HCT116 (cell line): ENCODE results near the gene ARFGAP3. TPM values are rescaled to one million over a fixed set of nuclear protein-coding genes. Genes with fewer than 3 reads are reported as not detected.

ENCODE experiments used
- ATAC-seq: fragments of 200-7000 bp; cut with Tn5 transposase; 2 replicates; pipeline ENCODE4 v1.9.1; 2020; ENCODE audit warnings: mild to moderate bottlenecking, moderate library complexity
- BruUV-seq: library from RNA; stranded (reverse); fragments of 400-500 nt; replicated peaks from 2 replicates; lab custom pipeline; 2021; lab: Mats Ljungman, UMichigan
- CTCF ChIA-PET: fragments of 300-600 bp; sonication (Branson Sonifier 250); formaldehyde crosslinking; loops from one replicate; lab custom pipeline; 2021; ENCODE audit warnings: antibody characterized with exemption; lab: Charles Lee
- POLR2A ChIA-PET: fragments of 300-600, 350-600 bp; sonication (Branson Sonifier 250); formaldehyde crosslinking; loops from one replicate; lab custom pipeline; 2021; ENCODE audit warnings: antibody characterized with exemption; lab: Charles Lee
- RAD21 ChIA-PET, 2 experiments: fragments of 300-600 bp; sonication (Branson Sonifier 250); formaldehyde crosslinking; loops; one replicate each; lab custom pipeline; 2023; ENCODE audit warnings: low total read pairs in 2 of 2; ENCODE audit not compliant: uncharacterized antibody in 2 of 2, unreplicated experiment in 2 of 2, low non-redundant PET in 1 of 2; lab: Charles Lee
- DNase-seq: peaks from one replicate; pipeline ENCODE4 v3.0.0-alpha.2; 2010; ENCODE audit warnings: low read depth, low spot score
- H2AFZ ChIP-seq: fragments of 200-600 bp; shearing (Covaris generic), sonication (generic); 2 replicates; pipeline ENCODE4 v1.6.1; 2017; ENCODE audit warnings: low read depth, mixed run types, mixed read lengths, antibody characterized with exemption, low read length; ENCODE audit not compliant: poor library complexity, severe bottlenecking
- H3K27ac ChIP-seq: 2 replicates; pipeline ENCODE4 v1.5.1; 2012; ENCODE audit warnings: low read depth, low read length
- H3K27me3 ChIP-seq: fragments of 200-600 bp; sonication (generic); 2 replicates; pipeline ENCODE4 v1.6.1; 2016; ENCODE audit warnings: mixed run types, low read length, mixed read lengths; ENCODE audit not compliant: insufficient read depth
- H3K36me3 ChIP-seq, 2 experiments: fragments of 200-500 bp in 1 of 2; fragments of 200-600 bp in 1 of 2; sonication (Bioruptor generic) in 1 of 2; sonication (generic) in 1 of 2; 2 replicates each; pipeline versions ENCODE4 v1.5.1 to v1.6.1; 2014 to 2016; ENCODE audit warnings: low read length in 2 of 2, inconsistent platforms in 1 of 2, mixed read lengths in 1 of 2, mixed run types in 1 of 2; ENCODE audit not compliant: insufficient read depth in 2 of 2, control insufficient read depth in 1 of 2
- H3K4me1 ChIP-seq, 2 experiments: fragments of 200-600 bp in 1 of 2; sonication (generic) in 1 of 2; 2 replicates each; pipeline versions ENCODE4 v1.5.1 to v1.6.1; 2012 to 2017; ENCODE audit warnings: low read length in 2 of 2, inconsistent platforms in 1 of 2, mild to moderate bottlenecking in 1 of 2, mixed read lengths in 1 of 2, mixed run types in 1 of 2, moderate library complexity in 1 of 2; ENCODE audit not compliant: insufficient read depth in 2 of 2, control insufficient read depth in 1 of 2
- H3K4me2 ChIP-seq: fragments of 200-600 bp; sonication (generic); 2 replicates; pipeline ENCODE4 v1.6.1; 2017; ENCODE audit warnings: mixed run types, low read length, mixed read lengths
- H3K4me3 ChIP-seq, 2 experiments: fragments of 200-600 bp in 1 of 2; sonication (generic) in 1 of 2; replicated peaks in 1 of 2; 2 replicates each; pipeline ENCODE4 v1.5.1; 2011 to 2016; ENCODE audit warnings: low read length in 2 of 2, control low read depth in 1 of 2, low read depth in 1 of 2, mild to moderate bottlenecking in 1 of 2, mixed read lengths in 1 of 2, mixed run types in 1 of 2
- H3K79me2 ChIP-seq: fragments of 200-600 bp; sonication (generic); 2 replicates; pipeline ENCODE4 v1.6.1; 2017; ENCODE audit warnings: mild to moderate bottlenecking, mixed run types, low read length, moderate library complexity, mixed read lengths; ENCODE audit not compliant: insufficient read depth
- H3K9ac ChIP-seq: fragments of 200-600 bp; sonication (generic); 2 replicates; pipeline ENCODE4 v1.6.1; 2016; ENCODE audit warnings: low read length, mixed read lengths
- H3K9me2 ChIP-seq: fragments of 200-600 bp; sonication (generic), shearing (Covaris generic); 2 replicates; pipeline ENCODE4 v1.6.1; 2017; ENCODE audit warnings: mixed run types, mild to moderate bottlenecking, moderate library complexity; ENCODE audit not compliant: insufficient read depth
- H3K9me3 ChIP-seq, 2 experiments: fragments of 200-500 bp in 1 of 2; fragments of 200-600 bp in 1 of 2; sonication (Bioruptor generic) in 1 of 2; sonication (generic) in 1 of 2; 2 replicates each; pipeline ENCODE4 v1.6.1; 2014 to 2017; ENCODE audit warnings: low read length in 2 of 2, mixed read lengths in 2 of 2, inconsistent platforms in 1 of 2, low read depth in 1 of 2, mild to moderate bottlenecking in 1 of 2, mixed run types in 1 of 2, moderate library complexity in 1 of 2; ENCODE audit not compliant: control insufficient read depth in 1 of 2, insufficient read depth in 1 of 2
- H4K20me1 ChIP-seq: fragments of 200-600 bp; sonication (generic), shearing (Covaris generic); 2 replicates; pipeline ENCODE4 v1.6.1; 2017; ENCODE audit warnings: mixed run types, mild to moderate bottlenecking, moderate library complexity; ENCODE audit not compliant: insufficient read depth
- POLR2A ChIP-seq: IDR thresholded peaks from 2 replicates; pipeline ENCODE4 v1.7.0; 2011; ENCODE audit warnings: borderline replicate concordance; ENCODE audit not compliant: insufficient read depth, insufficient read length; ENCODE audit errors: extremely low read depth
- POLR2AphosphoS5 ChIP-seq: IDR thresholded peaks from 2 replicates; pipeline ENCODE4 v1.6.1; 2011; ENCODE audit warnings: mild to moderate bottlenecking, low read depth, low read length, moderate library complexity
- SIN3A ChIP-seq: IDR thresholded peaks from 2 replicates; pipeline ENCODE4 v1.6.1; 2012; ENCODE audit warnings: low read depth
- SP1 ChIP-seq: IDR thresholded peaks from 2 replicates; pipeline ENCODE4 v1.6.1; 2012; ENCODE audit warnings: low read depth
- YY1 ChIP-seq: IDR thresholded peaks from 2 replicates; pipeline ENCODE4 v1.6.1; 2011; ENCODE audit warnings: low read length, low read depth, moderate library complexity, mild to moderate bottlenecking; ENCODE audit not compliant: insufficient replicate concordance; ENCODE audit errors: extremely low read depth
- ZNF274 ChIP-seq: fragments of 200-500 bp; sonication (Bioruptor generic); IDR thresholded peaks from 2 replicates; pipeline ENCODE4 v1.6.1; 2014; ENCODE audit warnings: mild to moderate bottlenecking, low read depth, low read length, inconsistent platforms
- intact Hi-C: fragments of 100-400 bp; cut with micrococcal nuclease; formaldehyde crosslinking; loops from 2 replicates; pipeline ENCODE4 v1.10.0; 2022
- total RNA-seq: library from RNA; stranded (reverse); gene quantifications from one replicate; pipeline ENCODE4 v1.2.1, GENCODE V29; 2021; ENCODE audit not compliant: unreplicated experiment
- TF ChIP-seq, protein P1 (sequence below): IDR thresholded peaks from 2 replicates; pipeline ENCODE4 v1.6.1; 2011; ENCODE audit warnings: mild to moderate bottlenecking, low read length, moderate library complexity; ENCODE audit not compliant: insufficient replicate concordance; ENCODE audit errors: extremely low read depth
- TF ChIP-seq, protein P2 (sequence below): IDR thresholded peaks from 2 replicates; pipeline ENCODE4 v1.6.1; 2012

The ARFGAP3 gene
- total RNA-seq, 1 experiment from 2014 or later, result 15.4 TPM

DNA sequence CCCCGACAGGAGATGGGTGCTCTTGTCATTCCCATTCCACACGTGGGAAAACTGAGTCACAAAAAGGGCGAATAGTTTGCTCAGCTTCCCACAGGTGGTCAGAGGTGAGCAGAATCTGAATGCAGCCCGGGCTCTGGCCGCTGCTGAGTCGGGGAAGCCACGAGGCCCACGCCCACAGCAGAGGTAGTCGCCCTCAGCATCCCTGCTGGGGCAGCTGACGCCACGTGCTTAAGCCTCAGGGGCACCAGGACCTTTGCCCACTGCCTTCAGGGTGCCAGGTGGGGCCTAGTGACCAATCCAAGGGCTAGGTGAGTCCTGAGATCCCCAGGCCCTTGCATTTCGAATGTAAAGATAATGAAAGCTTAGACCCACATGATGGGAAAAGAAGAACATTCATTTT is 24.2 kb upstream of the ARFGAP3 start:
- ChIA-PET POLR2A (no interaction called here), CTCF (no interaction called here), RAD21 (interaction anchor here in 1 of 2 experiments (0.6 kb wide), 1 partner anchor 261 kb away, joined by 3 read pairs; no protein-coding TSS in a partner anchor)
- H3K9me3 ChIP-seq, result no peaks in the 10 kb centered on the region
- no peak overlapping the region for H3K9ac ChIP-seq
- peaks cover 12 to 25% of the 10 kb centered on the region in 2 experiments; a peak in 3 of 4 replicates for H3K36me3 ChIP-seq
- H3K4me3 ChIP-seq, result no peak overlapping the region
- no peak overlapping the region for H2AFZ ChIP-seq
- no peaks in the 10 kb centered on the region for H4K20me1 ChIP-seq
- ATAC-seq (no peak), DNase-seq (no peak)
- intact Hi-C loops, result no loop called here
- H3K4me2 ChIP-seq, result no peak overlapping the region
- no peaks in the 10 kb centered on the region for H3K79me2 ChIP-seq
- TF ChIP-seq YY1 (no peak), POLR2A (no peak), SP1 (no peak), POLR2AphosphoS5 (no peak), SIN3A (no peak), ZNF274 (no peak)
- TF ChIP-seq, protein P1, sequence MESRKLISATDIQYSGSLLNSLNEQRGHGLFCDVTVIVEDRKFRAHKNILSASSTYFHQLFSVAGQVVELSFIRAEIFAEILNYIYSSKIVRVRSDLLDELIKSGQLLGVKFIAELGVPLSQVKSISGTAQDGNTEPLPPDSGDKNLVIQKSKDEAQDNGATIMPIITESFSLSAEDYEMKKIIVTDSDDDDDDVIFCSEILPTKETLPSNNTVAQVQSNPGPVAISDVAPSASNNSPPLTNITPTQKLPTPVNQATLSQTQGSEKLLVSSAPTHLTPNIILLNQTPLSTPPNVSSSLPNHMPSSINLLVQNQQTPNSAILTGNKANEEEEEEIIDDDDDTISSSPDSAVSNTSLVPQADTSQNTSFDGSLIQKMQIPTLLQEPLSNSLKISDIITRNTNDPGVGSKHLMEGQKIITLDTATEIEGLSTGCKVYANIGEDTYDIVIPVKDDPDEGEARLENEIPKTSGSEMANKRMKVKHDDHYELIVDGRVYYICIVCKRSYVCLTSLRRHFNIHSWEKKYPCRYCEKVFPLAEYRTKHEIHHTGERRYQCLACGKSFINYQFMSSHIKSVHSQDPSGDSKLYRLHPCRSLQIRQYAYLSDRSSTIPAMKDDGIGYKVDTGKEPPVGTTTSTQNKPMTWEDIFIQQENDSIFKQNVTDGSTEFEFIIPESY, result no peak
- TF ChIP-seq, protein P2, sequence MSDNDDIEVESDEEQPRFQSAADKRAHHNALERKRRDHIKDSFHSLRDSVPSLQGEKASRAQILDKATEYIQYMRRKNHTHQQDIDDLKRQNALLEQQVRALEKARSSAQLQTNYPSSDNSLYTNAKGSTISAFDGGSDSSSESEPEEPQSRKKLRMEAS, result no peak
- H3K9me2 ChIP-seq, result no peaks in the 10 kb centered on the region
- no peaks in the 10 kb centered on the region for H3K4me1 ChIP-seq
- no peak overlapping the region for H3K27ac ChIP-seq
- BruUV-seq, result no TSS peak
- H3K27me3 ChIP-seq, result no peaks in the 10 kb centered on the region
